GM12872 (cell line): Measurements from ENCODE around the gene KMT5B.

ENCODE experiments used
- TF ChIP-seq, protein P1 (sequence below): IDR thresholded peaks from 3 replicates; pipeline ENCODE4 v1.5.1; 2011; ENCODE audit warnings: low read depth, mild to moderate bottlenecking, low read length, moderate library complexity; ENCODE audit not compliant: insufficient read depth

Gene KMT5B

DNA sequence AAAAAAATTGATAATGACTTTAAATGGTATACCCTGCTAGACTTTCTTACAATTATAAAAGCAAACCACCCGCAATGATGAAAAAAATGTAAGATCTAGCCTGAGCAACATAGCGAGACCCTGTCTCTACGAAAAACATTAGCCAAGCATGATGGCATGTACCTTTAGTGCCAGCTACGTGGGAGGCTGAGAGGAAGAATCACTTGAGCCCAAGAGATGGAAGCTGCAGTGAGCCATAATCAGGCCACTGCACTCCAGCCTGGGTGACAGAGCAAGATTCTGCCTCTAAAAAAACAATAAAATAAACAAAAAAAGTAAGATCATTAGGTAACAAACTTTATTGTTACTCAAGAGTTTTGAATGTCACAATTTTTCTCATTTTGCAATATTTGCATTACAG, 39.2 kb downstream of the KMT5B start:
- TF ChIP-seq, protein P1, sequence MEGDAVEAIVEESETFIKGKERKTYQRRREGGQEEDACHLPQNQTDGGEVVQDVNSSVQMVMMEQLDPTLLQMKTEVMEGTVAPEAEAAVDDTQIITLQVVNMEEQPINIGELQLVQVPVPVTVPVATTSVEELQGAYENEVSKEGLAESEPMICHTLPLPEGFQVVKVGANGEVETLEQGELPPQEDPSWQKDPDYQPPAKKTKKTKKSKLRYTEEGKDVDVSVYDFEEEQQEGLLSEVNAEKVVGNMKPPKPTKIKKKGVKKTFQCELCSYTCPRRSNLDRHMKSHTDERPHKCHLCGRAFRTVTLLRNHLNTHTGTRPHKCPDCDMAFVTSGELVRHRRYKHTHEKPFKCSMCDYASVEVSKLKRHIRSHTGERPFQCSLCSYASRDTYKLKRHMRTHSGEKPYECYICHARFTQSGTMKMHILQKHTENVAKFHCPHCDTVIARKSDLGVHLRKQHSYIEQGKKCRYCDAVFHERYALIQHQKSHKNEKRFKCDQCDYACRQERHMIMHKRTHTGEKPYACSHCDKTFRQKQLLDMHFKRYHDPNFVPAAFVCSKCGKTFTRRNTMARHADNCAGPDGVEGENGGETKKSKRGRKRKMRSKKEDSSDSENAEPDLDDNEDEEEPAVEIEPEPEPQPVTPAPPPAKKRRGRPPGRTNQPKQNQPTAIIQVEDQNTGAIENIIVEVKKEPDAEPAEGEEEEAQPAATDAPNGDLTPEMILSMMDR: no peak

DNA sequence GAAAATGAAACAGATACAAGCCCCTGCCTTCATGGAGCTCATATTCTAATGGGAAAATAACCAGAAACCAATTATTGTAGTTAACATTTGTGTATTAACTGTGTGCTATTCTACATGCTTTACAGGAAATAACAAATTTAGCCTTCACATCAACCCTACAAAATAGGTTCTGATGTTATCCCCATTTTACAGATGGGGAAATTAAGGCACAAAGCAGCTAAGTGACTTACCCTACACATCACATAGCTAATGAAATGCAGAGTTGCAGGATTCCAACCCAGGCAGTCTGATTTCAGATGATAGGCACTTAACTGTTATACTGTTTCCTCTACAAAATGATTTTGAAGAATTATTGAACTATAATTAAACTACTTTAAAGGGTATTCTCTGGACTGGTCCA, 43.7 kb downstream of the KMT5B start:
- TF ChIP-seq, protein P1: no peak

DNA sequence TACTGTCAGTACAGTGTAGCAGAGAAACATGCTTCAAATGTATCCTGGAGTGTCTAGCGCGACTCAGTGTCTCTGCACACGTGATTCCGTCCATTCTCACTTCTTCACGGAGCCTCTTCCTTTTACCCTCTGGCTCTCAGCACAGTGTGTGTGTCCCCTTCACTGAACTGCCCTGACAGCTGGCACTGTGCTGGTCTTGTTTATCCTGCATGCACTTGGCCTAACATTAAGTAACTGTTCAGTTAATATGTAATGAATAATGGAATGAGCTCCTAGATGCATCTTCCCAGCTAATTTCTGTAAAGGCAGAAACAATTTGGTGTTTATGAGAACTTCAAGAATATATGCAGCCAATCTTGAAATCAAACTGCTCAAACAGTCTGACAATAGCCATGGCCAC, 44.4 kb downstream of the KMT5B start:
- TF ChIP-seq, protein P1: no peak

DNA sequence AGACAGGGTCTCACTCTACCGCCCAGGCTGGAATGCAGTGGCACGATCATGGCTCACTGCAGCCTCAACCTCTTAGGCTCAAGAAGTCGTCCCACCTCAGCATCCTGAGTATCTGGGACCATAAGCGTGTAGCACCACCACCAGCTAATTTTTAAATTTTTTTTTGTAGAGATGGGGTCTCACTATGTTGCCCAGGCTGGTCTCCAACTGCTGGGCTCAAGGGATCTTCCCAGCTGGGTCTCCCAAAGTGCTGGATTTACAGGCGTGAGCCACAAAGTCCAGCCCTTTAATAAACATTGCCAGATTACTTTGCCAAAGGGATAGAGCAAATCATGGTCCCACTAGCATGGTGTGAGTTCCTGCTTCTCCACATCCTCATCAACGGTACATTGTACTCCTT, 45.6 kb downstream of the KMT5B start:
- TF ChIP-seq, protein P1: no peak

DNA sequence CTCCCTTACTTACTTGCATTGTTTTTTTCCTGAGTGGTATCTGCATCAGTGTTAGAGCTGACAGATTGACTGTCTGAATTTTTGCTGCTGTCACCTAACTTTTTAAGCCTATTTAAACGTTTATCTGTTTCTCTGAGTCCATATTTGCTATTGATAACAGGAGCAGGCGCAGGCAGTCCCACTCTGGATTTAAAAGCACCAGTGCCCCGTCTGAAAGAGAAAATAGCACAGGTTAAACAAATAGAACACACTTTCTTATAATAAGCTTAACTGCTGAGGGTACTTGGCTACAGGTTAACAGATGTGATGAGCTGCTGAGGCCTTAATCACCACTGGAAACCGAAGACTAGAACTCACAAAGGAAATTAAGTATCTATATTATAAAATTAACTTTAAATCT, 46.1 kb downstream of the KMT5B start:
- TF ChIP-seq, protein P1: no peak

DNA sequence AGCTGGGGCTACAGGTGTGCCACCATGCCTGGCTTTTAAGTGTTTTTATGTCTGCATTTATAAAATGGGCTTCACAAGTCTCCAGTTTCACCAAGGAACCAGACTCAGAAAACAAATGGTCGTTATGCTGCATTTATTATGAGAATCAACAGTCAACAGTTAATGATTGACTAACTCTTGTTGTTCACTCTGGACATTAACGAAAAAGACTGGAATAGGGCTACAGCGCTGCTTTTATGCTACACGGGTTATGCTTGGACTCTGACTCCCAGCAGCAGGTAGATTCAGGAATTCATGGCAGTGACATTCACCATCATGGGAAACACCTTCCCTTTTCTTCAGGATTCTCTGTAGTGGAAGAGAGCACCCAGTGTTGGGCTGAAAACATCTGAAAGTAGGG, 47.5 kb downstream of the KMT5B start:
- TF ChIP-seq, protein P1: no peak

DNA sequence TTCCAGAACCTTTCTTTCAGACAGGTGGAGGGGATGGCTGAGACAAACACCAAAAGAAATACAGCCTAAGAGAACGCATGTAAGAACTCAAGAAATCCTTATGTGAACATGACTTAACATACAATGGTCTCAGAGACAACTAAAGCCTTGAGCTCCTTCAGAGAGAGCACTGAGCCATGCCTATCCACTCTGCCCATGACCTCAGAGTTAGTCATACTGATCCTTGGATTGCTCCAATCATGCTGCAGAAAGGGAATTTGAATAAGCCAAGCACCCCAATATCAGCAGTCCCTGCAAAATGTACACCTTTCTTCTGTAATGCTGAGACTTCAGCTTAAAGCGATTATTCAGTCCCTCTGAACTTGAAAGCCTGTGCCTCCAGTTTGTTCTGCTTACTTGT, 48.7 kb downstream of the KMT5B start:
- TF ChIP-seq, protein P1: no peak

DNA sequence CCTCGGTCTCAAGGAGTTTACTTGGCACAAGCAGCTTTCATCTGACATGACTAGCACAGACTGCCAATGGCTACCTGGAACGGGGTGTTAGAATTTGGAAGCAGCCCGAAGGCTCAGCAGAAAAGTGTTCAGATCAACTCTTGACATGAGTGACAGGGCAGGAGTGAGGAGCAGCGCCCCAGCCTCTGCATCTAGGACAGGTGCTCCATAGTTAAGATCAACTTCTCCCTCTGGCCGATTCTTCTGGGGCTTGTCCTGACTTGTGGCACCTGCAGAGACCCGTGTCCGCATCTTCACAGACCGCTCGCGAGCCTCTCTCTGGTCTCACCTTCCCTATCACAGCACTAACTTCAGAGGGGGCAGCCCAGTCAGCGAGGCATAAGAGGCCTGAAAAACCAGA, 49.4 kb downstream of the KMT5B start:
- TF ChIP-seq, protein P1: no peak
